ENCODE measurements around the gene ARL13B.
"Not testable (repeated sequence)": the region's sequence is repeated elsewhere in the genome, so short reads cannot be mapped to it uniquely, and the experiment has no call there.

The ARL13B gene

GRCh38 chr3:94001191-94001590 lies 21.2 kb downstream of the ARL13B start:
- DNase-seq: no peak

DNA sequence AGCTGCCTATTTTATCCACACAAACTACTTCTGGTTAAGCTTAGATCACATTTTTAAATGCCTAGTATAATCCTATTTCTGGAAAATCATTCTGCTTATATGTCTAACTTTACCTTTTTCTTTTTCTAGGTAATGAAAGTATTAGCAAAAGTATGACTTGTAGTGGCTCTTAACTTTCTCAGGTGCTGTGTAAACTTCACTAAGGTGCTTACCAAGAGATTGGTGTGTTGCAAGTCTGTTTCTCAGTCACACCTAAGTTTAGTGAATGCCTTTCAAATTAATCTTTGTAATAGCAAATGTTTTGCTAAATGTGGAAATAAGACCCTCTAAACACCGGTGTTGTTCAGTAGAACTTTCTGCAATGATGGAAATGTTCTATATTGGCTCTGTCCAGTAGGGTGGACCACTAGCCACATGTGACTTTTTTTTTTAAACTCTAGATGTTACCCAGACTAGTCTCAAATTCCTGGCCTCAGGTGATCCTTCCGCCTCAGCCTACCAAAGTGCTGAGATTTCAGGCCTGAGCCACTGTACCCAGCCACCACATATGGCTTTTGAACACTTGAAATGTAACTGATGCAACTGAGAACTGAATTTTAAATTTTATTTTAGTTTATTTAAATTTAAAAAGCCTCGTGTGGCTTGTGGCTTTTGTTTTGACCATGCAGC lies 22.0 kb downstream of the ARL13B start:
- no peak for DNase-seq

DNA sequence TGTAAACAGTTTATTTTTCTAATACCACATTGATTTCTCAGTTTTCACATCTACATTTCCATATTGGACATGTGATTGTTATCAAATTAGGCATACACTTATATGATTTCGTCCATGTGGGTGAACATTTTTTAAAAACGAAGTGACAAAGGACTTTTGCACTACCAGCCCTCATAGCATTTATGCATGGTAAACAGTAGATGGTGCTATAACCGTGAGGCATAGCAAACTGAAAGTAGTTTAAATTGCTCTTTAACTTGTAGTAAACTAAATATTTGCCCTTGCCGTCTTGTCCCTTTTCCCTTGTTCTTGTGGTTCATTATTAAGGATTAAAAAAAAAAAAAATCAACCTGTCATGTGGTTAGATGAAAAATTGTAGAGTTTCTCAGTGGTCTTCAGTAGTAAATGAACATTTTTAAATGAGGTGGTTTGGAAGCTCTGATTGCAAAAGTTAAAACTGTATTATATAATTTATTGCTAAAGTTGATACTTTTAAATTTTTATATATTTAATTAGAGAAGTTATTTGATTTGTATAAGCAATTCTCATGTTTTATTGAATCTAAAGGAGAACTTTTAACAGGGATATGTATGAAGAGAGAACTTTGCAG lies 24.5 kb downstream of the ARL13B start:
- peak; percentile 41 for DNase-seq

DNA sequence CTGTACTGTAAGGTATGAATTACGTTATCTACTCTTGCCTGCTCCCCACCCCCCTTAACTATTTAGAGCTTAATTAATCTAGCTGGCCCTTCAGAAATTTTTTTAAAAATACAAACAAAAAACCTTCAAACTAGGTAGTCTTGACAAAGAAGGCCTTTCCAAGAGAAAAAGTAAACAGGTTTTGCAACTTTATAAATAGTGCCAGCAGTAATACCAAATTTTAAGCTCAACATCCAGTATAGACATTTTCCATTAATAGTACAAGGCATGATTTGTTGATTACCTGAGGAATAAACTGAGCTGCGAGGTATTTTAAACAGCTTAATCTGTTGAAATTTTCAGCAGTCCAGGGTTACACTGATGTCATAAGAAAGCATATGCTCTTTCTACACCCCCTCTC lies 28.3 kb downstream of the ARL13B start:
- DNase-seq: no peak

GRCh38 chr3:94009608-94010007 lies 29.7 kb downstream of the ARL13B start:
- DNase-seq: no peak

GRCh38 chr3:94011233-94011711 lies 31.3 kb downstream of the ARL13B start:
- no peak for DNase-seq

- DNase-seq: no peak
Measured at GRCh38 chr3:94012185-94012584, 32.2 kb downstream of the ARL13B start.

DNA sequence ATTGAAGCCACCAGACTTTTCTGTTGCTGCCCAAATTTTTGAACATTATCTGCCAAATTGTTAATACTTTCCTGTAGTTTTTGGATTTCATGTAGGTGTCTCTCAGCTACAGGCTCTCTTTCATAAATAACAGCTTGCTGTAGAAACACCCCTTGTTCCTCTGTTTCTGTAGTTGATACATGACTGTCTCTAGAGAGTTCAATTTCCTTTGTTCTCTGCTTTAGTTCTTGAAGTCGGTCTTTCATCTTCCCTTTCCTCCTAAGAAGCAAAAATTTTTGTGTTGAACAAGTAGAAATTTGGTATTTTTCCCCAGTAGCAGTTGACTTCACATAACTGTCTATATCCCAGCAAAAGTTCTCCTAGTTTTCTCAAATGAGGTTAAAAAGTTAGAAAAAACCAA lies 35.1 kb downstream of the ARL13B start:
- DNase-seq: no peak

GRCh38 chr3:94019659-94020058 lies 39.7 kb downstream of the ARL13B start:
- DNase-seq: no peak

- no peak for DNase-seq
Measured at GRCh38 chr3:94020293-94020692, 40.3 kb downstream of the ARL13B start.

DNA sequence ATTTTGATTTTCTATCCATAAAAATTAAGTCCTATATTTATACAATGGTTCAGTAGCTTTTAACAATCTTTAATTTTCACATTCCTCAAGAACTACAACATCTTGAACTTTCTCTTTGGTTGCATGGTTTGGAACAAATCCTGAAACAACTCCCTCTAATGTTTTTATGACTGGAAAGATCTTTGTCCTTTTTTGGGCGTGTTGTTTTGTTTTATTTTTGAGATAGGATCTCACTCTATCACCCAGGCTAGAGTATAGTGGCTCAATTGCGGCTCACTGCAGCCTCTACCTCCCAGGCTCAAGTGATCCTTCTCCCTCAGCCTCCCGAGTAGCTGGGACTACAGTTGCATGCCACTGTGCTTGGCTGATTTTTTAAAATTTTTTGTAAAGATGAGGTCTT lies 44.4 kb downstream of the ARL13B start:
- no peak for DNase-seq

DNA sequence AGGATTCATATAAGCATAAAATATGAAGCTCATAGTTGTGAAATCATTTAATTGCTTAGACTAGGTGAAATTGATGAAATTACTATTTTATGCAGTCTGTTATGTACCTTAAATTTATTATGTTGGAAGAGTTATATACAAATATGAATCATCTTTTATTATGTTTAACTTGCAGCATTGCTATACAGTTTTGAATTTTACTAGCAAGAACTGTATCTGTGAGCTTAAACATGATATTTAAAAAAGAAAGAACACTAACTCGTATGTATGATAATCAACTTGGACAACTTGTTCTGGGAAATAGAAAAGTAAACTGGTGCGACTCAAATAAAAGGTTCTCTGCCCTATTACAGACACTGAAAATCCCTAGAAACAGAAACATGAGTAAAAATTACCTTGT lies 46.7 kb downstream of the ARL13B start:
- no peak for DNase-seq

DNA sequence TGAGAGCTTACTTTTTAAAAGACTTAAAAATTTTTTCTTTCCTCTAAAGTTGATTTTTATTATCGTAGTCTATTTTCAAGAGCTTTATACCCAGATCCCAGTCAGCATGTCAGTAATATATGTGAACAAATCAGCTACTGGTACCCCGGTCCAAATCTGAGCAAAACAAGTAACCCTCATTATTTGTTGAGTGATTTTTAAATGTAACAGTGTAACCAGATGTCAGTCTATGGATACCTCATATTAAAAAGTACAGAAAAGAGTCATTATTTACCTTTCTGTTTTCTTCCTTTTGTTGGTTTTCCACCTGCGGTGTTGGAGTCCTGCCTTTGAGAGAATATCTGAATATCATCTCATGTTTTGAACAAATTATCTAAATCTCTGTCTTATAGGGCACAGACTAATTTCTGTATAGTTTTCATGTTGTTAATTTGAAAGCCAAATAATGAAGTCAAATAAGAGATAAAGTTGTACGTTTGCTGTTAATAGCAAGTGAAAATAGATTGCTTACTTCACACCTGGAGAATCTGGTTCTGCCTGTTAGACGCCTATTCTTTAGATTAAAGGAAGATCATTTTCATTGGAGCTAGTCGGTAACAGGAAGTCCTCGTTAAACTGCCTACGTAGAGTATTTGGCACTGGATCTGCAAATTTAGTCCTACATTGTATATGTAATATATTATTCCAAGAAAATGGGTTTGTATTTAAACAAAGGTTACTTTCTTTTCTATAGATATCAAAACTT lies 48.3 kb downstream of the ARL13B start, which contains the start of gene STX19:
Gene STX19, minus strand, starts transcription at position 505 of the 745 bp plus-strand sequence. CDS start 13,328 bp downstream, outside the sequence.
- no peak for DNase-seq

- no peak for DNase-seq
Measured at GRCh38 chr3:94036909-94037507, 57.1 kb downstream of the ARL13B start.

DNA sequence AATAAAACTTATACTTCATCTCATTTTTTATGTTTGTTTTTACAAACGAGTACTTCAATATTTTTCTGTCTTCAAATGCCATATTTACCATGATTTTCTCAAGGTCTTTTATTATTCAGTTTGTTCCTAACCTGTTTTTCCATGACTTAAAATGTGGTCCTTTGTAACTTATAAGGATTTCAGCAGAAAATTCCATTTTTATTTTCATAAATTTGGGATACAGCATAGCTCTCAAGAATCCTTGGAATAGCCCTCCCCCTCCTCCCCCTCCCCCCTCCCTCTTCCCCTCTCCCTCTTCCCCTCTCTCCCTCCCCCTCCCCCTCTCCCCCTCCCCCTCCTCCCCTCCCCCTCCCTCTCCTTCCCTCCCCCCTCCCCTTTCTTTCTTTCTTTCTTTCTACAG lies 63.3 kb downstream of the ARL13B start:
- no peak for DNase-seq

DNA sequence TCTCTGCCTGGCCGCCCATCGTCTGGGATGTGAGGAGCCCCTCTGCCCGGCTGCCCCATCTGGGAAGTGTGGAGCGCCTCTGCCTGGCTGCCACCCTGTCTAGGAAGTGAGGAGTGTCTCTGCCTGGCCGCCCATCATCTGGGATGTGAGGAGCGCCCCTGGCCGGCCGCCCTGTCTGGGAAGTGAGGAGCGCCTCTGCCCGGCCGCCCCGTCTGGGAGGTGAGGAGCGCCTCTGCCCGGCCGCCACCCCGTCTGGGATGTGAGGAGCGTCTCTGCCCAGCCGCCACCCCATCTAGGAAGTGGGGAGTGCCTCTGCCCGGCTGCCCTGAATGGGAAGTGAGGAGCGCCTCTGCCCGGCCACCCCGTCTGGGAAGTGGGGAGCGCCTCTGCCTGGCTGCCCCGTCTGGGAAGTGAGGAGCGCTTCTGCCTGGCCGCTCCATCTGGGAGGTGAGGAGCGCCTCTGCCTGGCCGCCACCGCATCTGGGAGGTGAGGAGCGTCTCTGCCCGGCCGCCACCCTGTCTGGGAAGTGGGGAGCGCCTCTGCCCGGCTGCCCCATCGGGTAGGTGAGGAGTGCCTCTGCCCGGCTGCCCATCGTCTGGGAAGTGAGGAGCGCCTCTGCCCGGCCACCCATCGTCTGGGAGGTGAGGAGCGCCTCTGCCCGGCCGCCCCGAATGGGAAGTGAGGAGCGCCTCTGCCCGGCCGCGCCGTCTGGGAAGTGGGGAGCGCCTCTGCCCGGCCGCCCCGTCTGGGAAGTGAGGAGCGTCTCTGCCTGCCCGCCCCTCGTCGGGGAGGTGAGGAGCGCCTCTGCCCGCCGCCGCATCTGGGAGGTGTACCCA lies 64.4 kb downstream of the ARL13B start:
- not testable (repeated sequence) for DNase-seq

- no peak for DNase-seq
Measured at GRCh38 chr3:94046533-94046932, 66.6 kb downstream of the ARL13B start.

- DNase-seq: no peak
Measured at GRCh38 chr3:94049267-94049666, 69.3 kb downstream of the ARL13B start.

DNA sequence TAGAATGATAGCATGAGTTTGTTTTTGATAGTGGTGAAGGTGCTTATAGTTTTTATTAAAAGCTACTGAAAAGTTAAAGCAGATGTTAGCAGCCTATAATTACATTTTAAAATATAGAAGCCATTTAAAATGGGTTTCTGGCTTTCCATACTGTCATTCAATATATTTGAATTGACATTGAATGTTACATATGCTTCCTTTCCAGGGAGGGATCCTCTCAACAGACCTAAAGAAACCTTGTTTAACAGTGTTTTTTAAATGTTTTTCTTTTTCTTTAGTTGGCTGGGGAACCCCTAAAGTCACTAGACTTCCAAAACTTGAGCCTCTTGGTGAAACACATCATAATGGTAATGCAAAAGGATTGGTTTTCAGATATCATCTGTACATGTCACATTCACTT lies 70.6 kb downstream of the ARL13B start:
- no peak for DNase-seq

DNA sequence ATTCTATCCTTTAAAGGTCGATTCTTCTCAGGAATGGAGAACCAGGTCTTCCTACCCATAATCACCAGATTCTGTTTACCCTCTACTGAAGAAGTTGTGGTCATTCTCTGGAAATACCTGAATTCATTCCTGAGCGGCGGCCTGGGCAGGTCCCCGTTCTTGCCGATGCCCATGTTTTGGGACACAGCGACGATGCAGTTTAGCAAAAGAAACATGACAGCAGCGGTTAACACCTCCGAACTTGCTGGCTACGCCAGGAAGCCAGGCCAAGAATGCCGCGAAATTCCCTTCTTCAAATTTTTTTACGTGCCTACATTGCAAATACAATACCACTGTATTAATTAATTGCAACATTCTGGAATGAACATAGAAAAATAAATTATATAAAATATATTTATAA lies 81.3 kb downstream of the ARL13B start:
- DNase-seq: no peak

- peak; percentile 84 for DNase-seq
Measured at GRCh38 chr3:94062513-94063404, 82.8 kb downstream of the ARL13B start, which contains the start of the genes DHFR2 and NSUN3. Gene DHFR2 (minus strand): TSS chr3:94062916. CDS start chr3:94061511, 1,405 bp downstream. Gene NSUN3 (plus strand): TSS chr3:94063061. CDS start chr3:94063127, 66 bp downstream.
